MM.1S (cell line): ENCODE data around the gene GRM5.
A peak's percentile ranks its signal among the peaks of the same experiment; 100 is the strongest.
"Not testable (repeated sequence)": the region's sequence is repeated elsewhere in the genome, so short reads cannot be mapped to it uniquely, and the experiment has no call there.

Experiments used
- DNase-seq: peaks from one replicate; pipeline ENCODE4 v3.0.0-alpha.2; 2015
- H2AFZ ChIP-seq: fragments of 300-600 bp; sonication (generic); 2 replicates; pipeline ENCODE4 v1.6.0; 2016; ENCODE audit warnings: antibody characterized with exemption, low read length
- H3F3A ChIP-seq: fragments of 300-600 bp; sonication (generic); 2 replicates; pipeline ENCODE4 v1.6.1; 2016; ENCODE audit warnings: mild to moderate bottlenecking, antibody characterized with exemption, low read length, moderate library complexity, mixed read lengths; ENCODE audit not compliant: insufficient read depth
- H3K27ac ChIP-seq: fragments of 300-600 bp; sonication (generic); 2 replicates; pipeline ENCODE4 v1.5.1; 2016; ENCODE audit warnings: mild to moderate bottlenecking, low read length
- H3K27me3 ChIP-seq: fragments of 300-600 bp; sonication (generic); replicated peaks from 2 replicates; pipeline ENCODE4 v1.6.0; 2016; ENCODE audit warnings: low read length; ENCODE audit not compliant: insufficient read depth
- H3K36me3 ChIP-seq: fragments of 300-600 bp; sonication (generic); replicated peaks from 2 replicates; pipeline ENCODE4 v1.6.1; 2016; ENCODE audit warnings: mild to moderate bottlenecking, low read length, mixed read lengths; ENCODE audit not compliant: insufficient read depth
- H3K4me1 ChIP-seq: fragments of 300-600 bp; sonication (generic); 2 replicates; pipeline ENCODE4 v1.6.1; 2016; ENCODE audit warnings: low read length, mixed read lengths
- H3K4me2 ChIP-seq: fragments of 300-600 bp; sonication (generic); 2 replicates; pipeline ENCODE4 v1.6.0; 2016; ENCODE audit warnings: low read depth, low read length
- H3K4me3 ChIP-seq: fragments of 300-600 bp; sonication (generic); 2 replicates; pipeline ENCODE4 v1.5.1; 2016; ENCODE audit warnings: low read length, mixed read lengths
- H3K79me2 ChIP-seq: fragments of 300-600 bp; sonication (generic); 2 replicates; pipeline ENCODE4 v1.6.1; 2016; ENCODE audit warnings: mixed run types, low read length, mixed read lengths
- H3K9ac ChIP-seq: fragments of 300-600 bp; sonication (generic); 2 replicates; pipeline ENCODE4 v1.6.1; 2016; ENCODE audit warnings: low read length, mixed read lengths
- H3K9me2 ChIP-seq: fragments of 300-600 bp; sonication (generic); replicated peaks from 2 replicates; pipeline ENCODE4 v1.6.1; 2016; ENCODE audit warnings: mild to moderate bottlenecking, low read length, mixed read lengths; ENCODE audit not compliant: insufficient read depth
- H3K9me3 ChIP-seq: fragments of 300-600 bp; sonication (generic); replicated peaks from 2 replicates; pipeline ENCODE4 v1.6.1; 2016; ENCODE audit warnings: mild to moderate bottlenecking, low read length, mixed read lengths; ENCODE audit not compliant: insufficient read depth
- H4K20me1 ChIP-seq: fragments of 300-600 bp; sonication (generic); 2 replicates; pipeline ENCODE4 v1.6.1; 2016; ENCODE audit warnings: mild to moderate bottlenecking, low read length, moderate library complexity, mixed read lengths; ENCODE audit not compliant: insufficient read depth
- CTCF ChIP-seq: fragments of 300-600 bp; sonication (generic); IDR thresholded peaks from 2 replicates; pipeline ENCODE4 v1.5.1; 2016; ENCODE audit warnings: antibody characterized with exemption, low read length, mixed read lengths
- EZH2 ChIP-seq: fragments of 300-600 bp; sonication (generic); optimal IDR thresholded peaks from 2 replicates; pipeline ENCODE3; 2017; ENCODE audit warnings: low read depth, mild to moderate bottlenecking, antibody characterized with exemption, low read length, mixed read lengths
- EZH2phosphoT487 ChIP-seq: fragments of 300-600 bp; sonication (generic); IDR thresholded peaks from 2 replicates; pipeline ENCODE4 v1.6.1; 2018; ENCODE audit warnings: antibody characterized with exemption, low read length

The GRM5 gene

GRCh38 chr11:88886796-88887195 lies 179.0 kb downstream of the GRM5 start:
- TF ChIP-seq CTCF = peak; percentile 57
- no peak for TF ChIP-seq EZH2
- no peak overlapping the region for H3K4me2 ChIP-seq
- H3K9me3 ChIP-seq = no peaks in the 10 kb centered on the region
- peak; percentile 61 for DNase-seq
- no peaks in the 10 kb centered on the region for H3K4me1 ChIP-seq
- no peaks in the 10 kb centered on the region for H3K36me3 ChIP-seq
- H3K9ac ChIP-seq = no peak overlapping the region
- H4K20me1 ChIP-seq = no peaks in the 10 kb centered on the region
- no peaks in the 10 kb centered on the region for H3K9me2 ChIP-seq
- H3K27me3 ChIP-seq = no peaks in the 10 kb centered on the region
- H3K4me3 ChIP-seq = no peak overlapping the region
- no peak overlapping the region for H3K27ac ChIP-seq
- H3K79me2 ChIP-seq = no peaks in the 10 kb centered on the region
- no peaks in the 10 kb centered on the region for H3F3A ChIP-seq
- no peak overlapping the region for H2AFZ ChIP-seq

GRCh38 chr11:88882800-88883199 lies 183.0 kb downstream of the GRM5 start:
- H3K36me3 ChIP-seq, H3K79me2 ChIP-seq, H2AFZ ChIP-seq, H3K27me3 ChIP-seq, H4K20me1 ChIP-seq, H3F3A ChIP-seq, DNase-seq, H3K4me2 ChIP-seq, H3K4me3 ChIP-seq, H3K4me1 ChIP-seq, H3K9me3 ChIP-seq, H3K9ac ChIP-seq, H3K27ac ChIP-seq, H3K9me2 ChIP-seq: not testable (repeated sequence)

- Histone ChIP-seq H3K27ac (no peak overlapping the region), H3K36me3 (no peaks in the 10 kb centered on the region), H3K4me3 (no peak overlapping the region), H4K20me1 (no peaks in the 10 kb centered on the region), H3K4me1 (no peaks in the 10 kb centered on the region), H3K27me3 (no peaks in the 10 kb centered on the region), H3K9me2 (no peaks in the 10 kb centered on the region), H3K4me2 (no peak overlapping the region), H3K9ac (no peak overlapping the region), H3K79me2 (no peaks in the 10 kb centered on the region), H3K9me3 (no peaks in the 10 kb centered on the region), H2AFZ (no peak overlapping the region), H3F3A (no peaks in the 10 kb centered on the region)
- TF ChIP-seq CTCF (no peak), EZH2phosphoT487 (no peak), EZH2 (no peak)
- DNase-seq = no peak
These were observed 204.2 kb downstream of the GRM5 start for GRCh38 chr11:88861618-88862017.

GRCh38 chr11:88860431-88860830 lies 205.4 kb downstream of the GRM5 start:
- H3K9me3 ChIP-seq, H3K9me2 ChIP-seq, H3K4me1 ChIP-seq, H4K20me1 ChIP-seq, H3F3A ChIP-seq, H3K4me2 ChIP-seq, H2AFZ ChIP-seq, H3K36me3 ChIP-seq, DNase-seq, H3K79me2 ChIP-seq, H3K9ac ChIP-seq, H3K27ac ChIP-seq, H3K27me3 ChIP-seq, H3K4me3 ChIP-seq: not testable (repeated sequence)

GRCh38 chr11:88853963-88854362 lies 211.8 kb downstream of the GRM5 start:
- not testable (repeated sequence) for H3K4me3 ChIP-seq, H3K9me2 ChIP-seq, H3K79me2 ChIP-seq, H4K20me1 ChIP-seq, H3K27ac ChIP-seq, H3K4me2 ChIP-seq, H3K4me1 ChIP-seq, H3K9me3 ChIP-seq, H3K36me3 ChIP-seq, H3K27me3 ChIP-seq, H2AFZ ChIP-seq, DNase-seq, H3K9ac ChIP-seq, H3F3A ChIP-seq

- not testable (repeated sequence) for H3K4me1 ChIP-seq, DNase-seq, H3K9ac ChIP-seq, H3K79me2 ChIP-seq, H3K36me3 ChIP-seq, H3K27ac ChIP-seq, H3K4me3 ChIP-seq, H3F3A ChIP-seq, H3K9me2 ChIP-seq, H4K20me1 ChIP-seq, H3K9me3 ChIP-seq, H3K27me3 ChIP-seq, H3K4me2 ChIP-seq, H2AFZ ChIP-seq
These were observed 214.2 kb downstream of the GRM5 start for GRCh38 chr11:88851547-88851946.

GRCh38 chr11:88849773-88850172 lies 216.0 kb downstream of the GRM5 start:
- not testable (repeated sequence) for H3K9me2 ChIP-seq, H3K4me2 ChIP-seq, H3K4me3 ChIP-seq, H3K9ac ChIP-seq, H3K27me3 ChIP-seq, H3K79me2 ChIP-seq, DNase-seq, H3K27ac ChIP-seq, H3K4me1 ChIP-seq, H3F3A ChIP-seq, H2AFZ ChIP-seq, H3K9me3 ChIP-seq, H4K20me1 ChIP-seq, H3K36me3 ChIP-seq
